HCEC 1CT (cell line): ENCODE results near the gene GRM7.

Experiments used
- DNase-seq: peaks from one replicate; pipeline ENCODE4 v3.0.0-alpha.2; 2017

The GRM7 gene

GRCh38 chr3:7512048-7512447 is 651.1 kb downstream of the GRM7 start:
- no peak for DNase-seq

GRCh38 chr3:7518026-7518425 is 657.1 kb downstream of the GRM7 start:
- DNase-seq: no peak

GRCh38 chr3:7518456-7518855 is 657.5 kb downstream of the GRM7 start:
- no peak for DNase-seq

- no peak for DNase-seq
Measured at GRCh38 chr3:7520059-7520458, 659.1 kb downstream of the GRM7 start.

GRCh38 chr3:7520593-7520992 is 659.7 kb downstream of the GRM7 start:
- no peak for DNase-seq

- DNase-seq: no peak
Measured at GRCh38 chr3:7536510-7536909, 675.6 kb downstream of the GRM7 start.

GRCh38 chr3:7536921-7537320 is 676.0 kb downstream of the GRM7 start:
- DNase-seq: no peak

GRCh38 chr3:7543294-7543880 is 682.5 kb downstream of the GRM7 start:
- DNase-seq: no peak

- no peak for DNase-seq
Measured at GRCh38 chr3:7545334-7545733, 684.4 kb downstream of the GRM7 start.

- DNase-seq: no peak
Measured at GRCh38 chr3:7546253-7546652, 685.3 kb downstream of the GRM7 start.

- DNase-seq: no peak
Measured at GRCh38 chr3:7547826-7548225, 686.9 kb downstream of the GRM7 start.

- no peak for DNase-seq
Measured at GRCh38 chr3:7562892-7563291, 702.0 kb downstream of the GRM7 start.

- DNase-seq: no peak
Measured at GRCh38 chr3:7565574-7565973, 704.7 kb downstream of the GRM7 start.

GRCh38 chr3:7567160-7567559 is 706.2 kb downstream of the GRM7 start:
- no peak for DNase-seq

GRCh38 chr3:7568526-7569184 is 707.7 kb downstream of the GRM7 start:
- DNase-seq: no peak

GRCh38 chr3:7573330-7573729 is 712.4 kb downstream of the GRM7 start:
- no peak for DNase-seq

GRCh38 chr3:7574435-7574834 is 713.5 kb downstream of the GRM7 start:
- no peak for DNase-seq

GRCh38 chr3:7576071-7576470 is 715.2 kb downstream of the GRM7 start:
- no peak for DNase-seq

GRCh38 chr3:7576506-7576905 is 715.6 kb downstream of the GRM7 start:
- no peak for DNase-seq

- DNase-seq: no peak
Measured at GRCh38 chr3:7577513-7577912, 716.6 kb downstream of the GRM7 start.

- no peak for DNase-seq
Measured at GRCh38 chr3:7581831-7582230, 720.9 kb downstream of the GRM7 start.

- no peak for DNase-seq
Measured at GRCh38 chr3:7585052-7585451, 724.1 kb downstream of the GRM7 start.

GRCh38 chr3:7588236-7588635 is 727.3 kb downstream of the GRM7 start:
- no peak for DNase-seq

GRCh38 chr3:7589526-7589925 is 728.6 kb downstream of the GRM7 start:
- no peak for DNase-seq

GRCh38 chr3:7602297-7602696 is 741.4 kb downstream of the GRM7 start:
- DNase-seq: no peak
